ENCODE results near the gene SH2D1A.
"Not testable (repeated sequence)": the region's sequence is repeated elsewhere in the genome, so short reads cannot be mapped to it uniquely, and the experiment has no call there.

SH2D1A gene

DNA sequence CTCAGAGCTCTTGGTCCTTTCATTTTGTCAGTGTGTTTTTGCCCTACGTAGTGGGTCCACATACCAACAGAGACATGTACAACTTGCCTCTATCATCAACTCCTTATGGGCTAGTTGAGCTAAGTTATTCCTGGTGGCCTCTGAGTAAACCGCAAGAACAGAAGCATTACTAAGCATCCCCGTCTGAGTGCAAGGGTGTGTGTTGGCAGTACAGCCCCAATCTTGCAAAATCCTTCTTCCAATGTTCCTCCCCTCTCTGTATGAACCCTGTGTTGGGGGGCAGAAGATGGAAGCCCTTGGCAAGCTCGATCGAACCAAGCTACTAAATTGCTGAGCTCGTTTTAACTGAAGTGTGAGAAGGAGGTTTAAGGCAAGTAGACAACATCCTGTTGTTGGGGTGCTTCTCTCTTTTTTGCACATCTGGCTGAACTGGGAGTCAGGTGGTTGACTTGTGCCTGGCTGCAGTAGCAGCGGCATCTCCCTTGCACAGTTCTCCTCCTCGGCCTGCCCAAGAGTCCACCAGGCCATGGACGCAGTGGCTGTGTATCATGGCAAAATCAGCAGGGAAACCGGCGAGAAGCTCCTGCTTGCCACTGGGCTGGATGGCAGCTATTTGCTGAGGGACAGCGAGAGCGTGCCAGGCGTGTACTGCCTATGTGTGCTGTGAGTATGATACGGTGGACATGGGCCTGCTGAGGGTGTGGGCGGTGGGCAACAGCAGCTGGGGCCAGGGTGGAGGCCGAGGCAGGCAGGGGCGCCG, at the start of gene SH2D1A:
TSS of gene SH2D1A (plus strand) at position 447 of the 760 bp plus-strand sequence. CDS start at position 527, 80 bp downstream.
- in situ Hi-C loops (cut with HindIII; ENCODE audit: low pct_ligation_motif_present, low pct_unique_long_range_greater_than_20kb, low sequenced_read_pairs): no loop called here

GRCh38 chrX:124299323-124299722, 47.0 kb upstream of the SH2D1A start:
- DNase-seq; in situ Hi-C loops (cut with HindIII; ENCODE audit: low pct_ligation_motif_present, low pct_unique_long_range_greater_than_20kb, low sequenced_read_pairs): not testable (repeated sequence)

More for the DNA sequence above, at the start of gene SH2D1A:
- no peak for DNase-seq

DNA sequence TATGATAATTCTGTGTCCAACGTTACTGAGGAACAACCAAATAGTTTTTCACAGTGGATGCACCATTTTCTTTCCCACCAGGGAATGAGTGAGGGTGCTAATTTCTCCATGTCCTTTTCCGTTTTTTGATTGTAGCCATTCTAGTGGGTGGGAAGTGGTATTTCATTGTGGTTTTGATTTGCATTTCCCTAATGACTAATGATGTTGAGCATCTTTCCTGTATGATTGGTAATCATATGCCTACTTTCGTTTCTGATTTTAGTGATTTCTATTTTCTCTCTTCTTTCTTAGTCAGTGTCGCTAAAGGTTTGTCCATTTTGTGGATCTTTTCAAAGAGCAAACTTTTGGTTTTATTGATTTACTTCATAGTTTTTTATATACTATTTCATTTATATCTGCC, 46.0 kb upstream of the SH2D1A start:
- in situ Hi-C loops (cut with HindIII; ENCODE audit: low pct_ligation_motif_present, low pct_unique_long_range_greater_than_20kb, low sequenced_read_pairs): no loop called here
- DNase-seq: no peak

- no peak for DNase-seq
- in situ Hi-C loops (cut with HindIII; ENCODE audit: low pct_ligation_motif_present, low pct_unique_long_range_greater_than_20kb, low sequenced_read_pairs): no loop called here
These were observed 39.0 kb upstream of the SH2D1A start for GRCh38 chrX:124307253-124307907.

- DNase-seq: no peak
- in situ Hi-C loops (cut with HindIII; ENCODE audit: low pct_ligation_motif_present, low pct_unique_long_range_greater_than_20kb, low sequenced_read_pairs): no loop called here
These were observed 20.6 kb upstream of the SH2D1A start for GRCh38 chrX:124325732-124326131.

DNA sequence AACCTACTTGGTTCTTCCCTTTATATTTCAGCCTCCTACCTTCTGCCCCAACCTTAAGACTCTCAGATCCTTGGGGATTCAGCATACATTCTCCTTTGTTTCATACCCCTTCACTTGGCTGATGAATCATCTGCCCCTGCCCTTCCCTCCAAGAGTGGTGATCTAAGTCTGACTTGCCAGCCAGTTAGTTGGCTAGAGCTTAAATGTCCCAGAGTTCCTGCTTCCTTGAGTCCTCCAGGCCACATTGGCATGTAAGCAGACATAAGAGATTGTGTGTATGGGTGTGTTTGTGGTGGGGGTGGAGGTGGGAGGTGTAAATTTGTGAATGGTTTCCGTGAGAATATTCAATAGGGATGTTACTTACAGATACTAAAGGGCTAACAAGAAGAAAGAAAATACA, 17.6 kb upstream of the SH2D1A start:
- in situ Hi-C loops (cut with HindIII; ENCODE audit: low pct_ligation_motif_present, low pct_unique_long_range_greater_than_20kb, low sequenced_read_pairs): no loop called here
- peak; percentile 2 for DNase-seq

- in situ Hi-C loops (cut with HindIII; ENCODE audit: low pct_ligation_motif_present, low pct_unique_long_range_greater_than_20kb, low sequenced_read_pairs): no loop called here
- DNase-seq: no peak
These were observed 13.6 kb upstream of the SH2D1A start, which contains the start of gene TEX13D for GRCh38 chrX:124332481-124333424. Gene TEX13D, plus strand, starts transcription at chrX:124332660. Its CDS starts 258 bp downstream, at chrX:124332918.

GRCh38 chrX:124333862-124334261, 12.5 kb upstream of the SH2D1A start:
- no peak for DNase-seq
- in situ Hi-C loops (cut with HindIII; ENCODE audit: low pct_ligation_motif_present, low pct_unique_long_range_greater_than_20kb, low sequenced_read_pairs): no loop called here

DNA sequence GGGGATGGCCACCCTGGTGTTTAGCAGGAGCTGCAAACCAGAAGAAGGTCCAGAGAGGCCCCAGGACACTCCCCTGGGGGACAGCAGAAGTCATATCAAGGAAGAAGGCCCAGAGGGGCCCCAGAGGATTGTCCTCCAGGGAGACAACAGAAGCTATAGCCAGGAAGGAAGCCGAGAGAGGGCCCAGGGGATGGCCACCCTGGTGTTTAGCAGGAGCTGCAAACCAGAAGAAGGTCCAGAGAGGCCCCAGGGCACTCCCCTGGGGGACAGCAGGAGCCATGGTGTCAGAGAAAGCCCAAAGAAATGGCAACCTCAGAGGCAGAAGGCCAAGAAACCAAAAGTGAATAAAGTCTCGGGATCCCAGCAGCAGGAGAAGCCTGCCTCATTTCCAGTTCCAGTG, 11.8 kb upstream of the SH2D1A start:
- DNase-seq; in situ Hi-C loops (cut with HindIII; ENCODE audit: low pct_ligation_motif_present, low pct_unique_long_range_greater_than_20kb, low sequenced_read_pairs): not testable (repeated sequence)

GRCh38 chrX:124335598-124335997, 10.8 kb upstream of the SH2D1A start:
- in situ Hi-C loops (cut with HindIII; ENCODE audit: low pct_ligation_motif_present, low pct_unique_long_range_greater_than_20kb, low sequenced_read_pairs): no loop called here
- no peak for DNase-seq

- no peak for DNase-seq
- in situ Hi-C loops (cut with HindIII; ENCODE audit: low pct_ligation_motif_present, low pct_unique_long_range_greater_than_20kb, low sequenced_read_pairs): no loop called here
These were observed 8.4 kb upstream of the SH2D1A start for GRCh38 chrX:124337916-124338315.

DNA sequence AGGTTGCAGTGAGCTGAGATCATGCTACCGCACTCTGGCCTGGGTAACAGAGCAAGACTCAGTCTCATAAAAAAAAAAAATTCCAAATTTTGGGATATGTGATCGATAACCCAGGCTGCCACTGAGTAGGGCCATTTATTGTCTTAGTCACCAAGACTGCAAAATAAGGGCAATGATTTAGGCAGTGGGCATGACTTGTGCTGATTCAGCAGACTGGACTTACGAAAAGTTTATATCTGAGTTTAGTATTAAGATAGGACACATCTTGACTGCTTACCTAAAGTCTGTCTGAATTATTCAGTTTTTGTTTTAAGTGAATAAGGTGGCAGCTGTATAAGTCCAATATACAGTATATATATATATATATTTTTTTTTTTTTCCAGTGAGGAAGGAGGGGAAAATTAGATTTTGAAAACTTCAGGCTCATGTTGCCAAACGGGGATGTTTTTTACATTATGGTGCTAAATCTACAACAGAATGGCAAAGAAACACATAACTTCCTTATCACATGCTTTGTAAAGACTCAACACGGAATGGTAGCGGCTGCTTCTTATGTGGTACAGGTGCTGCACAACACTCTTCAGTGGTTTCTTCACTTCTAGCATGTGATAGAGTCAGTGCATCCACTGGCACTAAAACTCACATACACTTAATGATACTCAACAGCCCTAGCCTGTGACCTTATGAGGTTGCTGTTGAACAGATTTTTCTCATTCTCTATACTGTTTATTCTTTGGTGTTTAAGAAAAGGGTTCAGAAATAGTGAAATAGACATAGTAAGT, 7.4 kb upstream of the SH2D1A start:
- DNase-seq: no peak
- in situ Hi-C loops (cut with HindIII; ENCODE audit: low pct_ligation_motif_present, low pct_unique_long_range_greater_than_20kb, low sequenced_read_pairs): no loop called here

DNA sequence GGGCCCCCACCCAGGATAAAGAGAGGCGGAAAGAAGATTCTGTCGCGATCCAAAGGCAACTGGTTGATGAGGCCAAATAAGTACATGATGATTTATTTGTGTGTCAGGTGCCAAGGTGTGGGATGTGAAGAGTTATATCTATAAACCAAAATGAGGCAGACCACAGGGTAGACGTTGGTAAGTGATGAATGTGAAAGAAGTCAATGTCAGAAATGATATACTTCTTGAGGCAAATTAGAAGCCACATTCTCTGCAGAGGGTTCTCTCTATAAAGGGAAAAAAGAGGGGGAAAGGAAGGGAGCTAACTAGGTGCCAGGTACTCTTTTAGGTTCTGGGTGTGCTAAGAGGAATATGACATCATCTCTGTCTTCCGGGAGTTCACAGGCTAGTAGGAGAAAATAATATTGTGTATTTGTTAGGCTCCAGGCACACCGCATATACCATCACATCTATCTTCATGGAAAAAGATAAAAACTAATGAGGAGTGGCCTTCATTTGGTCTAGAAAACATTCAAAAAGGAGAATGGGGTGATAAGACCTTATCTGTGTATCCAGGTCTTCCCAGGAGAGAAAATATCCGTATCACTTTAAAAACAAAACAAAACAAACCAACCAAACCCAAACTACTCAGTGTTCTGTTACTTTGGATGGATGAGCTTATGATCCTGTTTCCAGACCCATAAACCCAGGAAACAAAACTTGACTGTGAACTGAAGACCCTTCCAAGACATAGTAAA, 4.8 kb upstream of the SH2D1A start:
- in situ Hi-C loops (cut with HindIII; ENCODE audit: low pct_ligation_motif_present, low pct_unique_long_range_greater_than_20kb, low sequenced_read_pairs): no loop called here
- DNase-seq: no peak

- no peak for DNase-seq
- in situ Hi-C loops (cut with HindIII; ENCODE audit: low pct_ligation_motif_present, low pct_unique_long_range_greater_than_20kb, low sequenced_read_pairs): no loop called here
These were observed 4.0 kb upstream of the SH2D1A start for GRCh38 chrX:124342174-124342867.

GRCh38 chrX:124343016-124343415, 3.3 kb upstream of the SH2D1A start:
- in situ Hi-C loops (cut with HindIII; ENCODE audit: low pct_ligation_motif_present, low pct_unique_long_range_greater_than_20kb, low sequenced_read_pairs): no loop called here
- no peak for DNase-seq

GRCh38 chrX:124344246-124344645, 2.1 kb upstream of the SH2D1A start:
- DNase-seq: no peak
- in situ Hi-C loops (cut with HindIII; ENCODE audit: low pct_ligation_motif_present, low pct_unique_long_range_greater_than_20kb, low sequenced_read_pairs): no loop called here

DNA sequence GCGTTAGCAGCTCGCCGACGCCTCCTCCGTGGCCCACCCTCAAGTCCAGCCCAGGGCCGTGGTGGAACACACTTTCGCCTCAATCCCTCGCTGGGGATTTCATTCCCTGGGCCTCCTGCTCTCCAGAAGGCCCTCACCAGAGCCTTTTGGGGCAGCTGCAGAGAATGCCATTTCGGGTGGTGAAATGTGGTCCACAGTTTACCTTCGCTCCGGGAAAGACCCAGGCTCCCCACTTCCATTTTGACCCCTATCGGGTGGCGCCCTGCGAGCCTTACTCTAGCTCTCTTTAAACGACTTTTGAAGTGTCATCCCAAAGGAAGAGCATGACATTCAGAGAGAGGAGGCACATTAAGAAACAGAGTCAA, 496 bp downstream of the SH2D1A start:
- in situ Hi-C loops (cut with HindIII; ENCODE audit: low pct_ligation_motif_present, low pct_unique_long_range_greater_than_20kb, low sequenced_read_pairs): no loop called here
- DNase-seq: no peak

Measured in ACHN (cell line).